Epithelial cell of esophagus (primary cell): ENCODE data around the gene IL6ST.
A peak's percentile ranks its signal among the peaks of the same experiment; 100 is the strongest.
"Not testable (repeated sequence)": the region's sequence is repeated elsewhere in the genome, so short reads cannot be mapped to it uniquely, and the experiment has no call there.

ENCODE experiments used
- DNase-seq: peaks from one replicate; pipeline ENCODE4 v3.0.0; 2010; ENCODE audit warnings: low read depth
- H3K4me3 ChIP-seq: 2 replicates; pipeline ENCODE4 v1.5.1; 2011; ENCODE audit warnings: mild to moderate bottlenecking, low read length, control low read depth
- CTCF ChIP-seq: IDR thresholded peaks from 2 replicates; pipeline ENCODE4 v1.5.1; 2011; ENCODE audit warnings: low read depth, mild to moderate bottlenecking, low read length, control low read depth, inconsistent platforms; ENCODE audit not compliant: insufficient read depth; ENCODE audit errors: missing control alignments

IL6ST gene

GRCh38 chr5:56026863-56027300, 32.1 kb upstream of the IL6ST start:
- no peak for TF ChIP-seq CTCF
- peak; percentile 94 for DNase-seq
- H3K4me3 ChIP-seq = no peak overlapping the region

- DNase-seq = no peak
- no peak overlapping the region for H3K4me3 ChIP-seq
- no peak for TF ChIP-seq CTCF
Measured at GRCh38 chr5:56025151-56025885, 30.6 kb upstream of the IL6ST start.

- DNase-seq = no peak
- no peak for TF ChIP-seq CTCF
- H3K4me3 ChIP-seq = no peak overlapping the region
Measured at GRCh38 chr5:56024810-56025150, 30.0 kb upstream of the IL6ST start.

- TF ChIP-seq CTCF = no peak
- H3K4me3 ChIP-seq = no peak overlapping the region
- peak; percentile 33 for DNase-seq
Measured at GRCh38 chr5:56023296-56023695, 28.5 kb upstream of the IL6ST start.

- no peak overlapping the region for H3K4me3 ChIP-seq
- no peak for DNase-seq
- no peak for TF ChIP-seq CTCF
Measured at GRCh38 chr5:56019306-56020272, 24.8 kb upstream of the IL6ST start.

GRCh38 chr5:56018832-56019231, 24.1 kb upstream of the IL6ST start:
- no peak for DNase-seq
- H3K4me3 ChIP-seq = no peak overlapping the region
- no peak for TF ChIP-seq CTCF

- H3K4me3 ChIP-seq, DNase-seq: not testable (repeated sequence)
Measured at GRCh38 chr5:56014701-56015100, 19.9 kb upstream of the IL6ST start.

GRCh38 chr5:56013939-56014338, 19.2 kb upstream of the IL6ST start:
- not testable (repeated sequence) for DNase-seq, H3K4me3 ChIP-seq
